Measurements from ENCODE around the gene P2RY6. TPM values are rescaled to one million over a fixed set of nuclear protein-coding genes. Genes with fewer than 3 reads are reported as not detected.
A peak's percentile ranks its signal among the peaks of the same experiment; 100 is the strongest.

The P2RY6 gene
- total and polyA plus RNA-seq, 2 of the 4 experiments (the other 2 are of a cell fraction): 0.44 TPM; not detected in 1

DNA sequence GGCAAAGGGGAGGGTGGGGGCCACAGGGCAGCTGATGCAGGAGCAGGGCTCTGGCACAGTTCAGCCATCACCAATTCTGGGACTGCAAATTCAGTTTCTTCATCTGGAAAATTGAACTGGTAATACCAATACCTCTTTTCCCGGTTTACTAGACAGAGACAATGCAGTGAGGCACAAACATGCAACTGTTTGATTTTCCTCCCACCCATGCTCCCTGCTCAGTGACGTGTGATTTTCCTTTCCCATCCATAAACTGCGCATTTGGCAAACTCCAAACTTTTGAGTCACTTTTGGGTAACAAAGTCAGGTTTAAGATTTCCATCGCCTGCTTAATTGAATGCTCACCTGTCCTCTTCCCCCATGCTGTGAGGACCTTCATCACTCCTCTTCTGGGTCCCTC is 30.8 kb upstream of the P2RY6 start:
- Histone ChIP-seq H4K8ac (ENCODE audit: low read depth in 2 of 2, low read length in 2 of 2) (no peak overlapping the region; a peak in 1 of 4 replicates), H4K91ac (ENCODE audit: insufficient read depth, low read depth, low read length) (peak overlapping the region; percentile 61; the same call in 1 of the 2 replicates), H2BK120ac (ENCODE audit: low read depth, low read length) (no peak overlapping the region), H3K4me1 (ENCODE audit: control insufficient read depth, insufficient read depth, low read length) (peaks cover 14% of the 10 kb centered on the region), H2BK15ac (ENCODE audit: low read depth, low read length) (no peak overlapping the region), H3K56ac (ENCODE audit: extremely low read depth, insufficient read depth, low read length) (no peak overlapping the region), H3K27me3 (ENCODE audit: control insufficient read depth, insufficient read depth, low read length) (0 out of 2 replicates have a peak, but pooled peaks cover 3% of the 10 kb centered on the region), H3K18ac (ENCODE audit: low read depth, low read length) (no peak overlapping the region), H3K9ac (ENCODE audit: low read depth, low read length) (no peak overlapping the region), H2AK5ac (ENCODE audit: low read depth, low read length) (peak overlapping the region; percentile 14; the same call in 1 of the 2 replicates), H2BK5ac (ENCODE audit: low read depth, low read length, poor library complexity, severe bottlenecking) (no peak overlapping the region), H3K4me3 (ENCODE audit: insufficient read depth, low read depth, low read length) (no peak overlapping the region), H3K9me1 (ENCODE audit: insufficient read depth, low read length) (peaks cover 14% of the 10 kb centered on the region), H3K4me2 (ENCODE audit: low read depth, low read length) (no peak overlapping the region), H3K27ac (ENCODE audit: insufficient read depth, low read length) (no peak overlapping the region), H4K5ac (ENCODE audit: low read depth, low read length) (no peak overlapping the region), H2AFZ (replicated peaks; ENCODE audit: low read length, poor library complexity) (no peak overlapping the region), H3K9me3 (ENCODE audit: control insufficient read depth, insufficient read depth, low read length) (no peaks in the 10 kb centered on the region), H3K14ac (replicated peaks; ENCODE audit: low read depth, low read length) (no peak overlapping the region), H3K79me1 (ENCODE audit: low read depth in 1 of 2, low read length in 2 of 2) (no peaks in the 10 kb centered on the region), H3K23ac (ENCODE audit: low read depth, low read length) (0 out of 2 replicates have a peak overlapping the region, but pooled peaks have one; percentile 15), H3K4ac (ENCODE audit: low read depth, low read length) (no peak overlapping the region), H2AK9ac (replicated peaks; ENCODE audit: low read depth, low read length, poor library complexity) (no peak overlapping the region), H4K20me1 (ENCODE audit: insufficient read depth, low read length) (no peaks in the 10 kb centered on the region), H3K36me3 (ENCODE audit: control insufficient read depth, insufficient read depth, low read length) (no peaks in the 10 kb centered on the region), H2BK20ac (ENCODE audit: low read depth, low read length) (no peak overlapping the region)
- BruUV-seq (replicated peaks): no TSS peak
- DNase-seq (no peak), ATAC-seq (ENCODE audit: low read depth) (no peak)
- in situ Hi-C loops (cut with MboI; ENCODE audit: low sequenced_read_pairs): loop anchor here (5.0 kb wide), 1 partner anchor 414 kb away; no protein-coding TSS in a partner anchor
- 100% methylated on average over 2 of the region's 4 CpGs; no CpG with 5 or more reads in 1 of the 2 experiments for WGBS, 2 experiments (ENCODE audit: extremely low coverage in 2 of 2, insufficient read length in 1 of 2)
- TF ChIP-seq POLR2A (IDR thresholded peaks at IDR 0.05; ENCODE audit: low read depth, low read length) (no peak), RFX5 (IDR thresholded peaks at IDR 0.05; ENCODE audit: low read depth, low read length) (no peak), MXI1 (IDR thresholded peaks at IDR 0.05; ENCODE audit: borderline replicate concordance, low read depth, low read length) (no peak), MAFK (IDR thresholded peaks at IDR 0.05; ENCODE audit: low read depth, low read length) (no peak), SMC3 (IDR thresholded peaks at IDR 0.05; ENCODE audit: low read depth, low read length) (no peak), CEBPB (IDR thresholded peaks at IDR 0.05; ENCODE audit: low read depth, low read length) (no peak), NFE2L2 (IDR thresholded peaks at IDR 0.05; ENCODE audit: low read depth, low read length) (no peak), RAD21 (IDR thresholded peaks at IDR 0.05; ENCODE audit: low read length) (no peak)
- TF ChIP-seq, protein P1, sequence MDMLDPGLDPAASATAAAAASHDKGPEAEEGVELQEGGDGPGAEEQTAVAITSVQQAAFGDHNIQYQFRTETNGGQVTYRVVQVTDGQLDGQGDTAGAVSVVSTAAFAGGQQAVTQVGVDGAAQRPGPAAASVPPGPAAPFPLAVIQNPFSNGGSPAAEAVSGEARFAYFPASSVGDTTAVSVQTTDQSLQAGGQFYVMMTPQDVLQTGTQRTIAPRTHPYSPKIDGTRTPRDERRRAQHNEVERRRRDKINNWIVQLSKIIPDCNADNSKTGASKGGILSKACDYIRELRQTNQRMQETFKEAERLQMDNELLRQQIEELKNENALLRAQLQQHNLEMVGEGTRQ (IDR thresholded peaks at IDR 0.05; ENCODE audit: low read depth, low read length): no peak
- dilution Hi-C loops (cut with HindIII; ENCODE audit: low sequenced_read_pairs, unreplicated experiment): no loop called here
- intact Hi-C loops (cut with micrococcal nuclease): no loop called here
- ChIA-PET CTCF (no interaction called here), POLR2A (ENCODE audit: unreplicated experiment) (no interaction called here)

All from IMR-90 (cell line).